Activated T-helper 17 cell treated with anti-CD3 and anti-CD28 coated beads, Interleukin-2, amount 50 U/mL, for 72 hours (primary cell): ENCODE data around the gene KCNJ1. TPM values are rescaled to one million over a fixed set of nuclear protein-coding genes. Genes with fewer than 3 reads are reported as not detected.

Source experiments
- ATAC-seq: fragments of 150-1000 bp; cut with Tn5 transposase; replicated peaks from 2 replicates; pipeline ENCODE4 v1.10.0; 2021; ENCODE audit warnings: mild to moderate bottlenecking, moderate library complexity
- H3K27ac Mint-ChIP-seq: one replicate; pipeline ENCODE4 v1.8.0; 2022; ENCODE audit warnings: mixed read lengths
- H3K27me3 Mint-ChIP-seq: one replicate; pipeline ENCODE4 v1.8.0; 2022; ENCODE audit warnings: mixed read lengths
- H3K36me3 Mint-ChIP-seq: one replicate; pipeline ENCODE4 v1.8.0; 2022; ENCODE audit warnings: low read depth, mild to moderate bottlenecking, mixed read lengths
- H3K4me1 Mint-ChIP-seq: one replicate; pipeline ENCODE4 v1.8.0; 2022; ENCODE audit warnings: mixed read lengths
- H3K4me3 Mint-ChIP-seq: one replicate; pipeline ENCODE4 v1.8.0; 2022; ENCODE audit warnings: mild to moderate bottlenecking, mixed read lengths
- H3K9me3 Mint-ChIP-seq: one replicate; pipeline ENCODE4 v1.8.0; 2022; ENCODE audit warnings: mixed read lengths
- total RNA-seq, 2 donors: library from RNA; stranded (reverse); gene quantifications; one replicate each; pipeline ENCODE4 v1.2.3, GENCODE V29; 2022

KCNJ1 gene
- total RNA-seq, 2 donors from 2014 or later = not detected

DNA sequence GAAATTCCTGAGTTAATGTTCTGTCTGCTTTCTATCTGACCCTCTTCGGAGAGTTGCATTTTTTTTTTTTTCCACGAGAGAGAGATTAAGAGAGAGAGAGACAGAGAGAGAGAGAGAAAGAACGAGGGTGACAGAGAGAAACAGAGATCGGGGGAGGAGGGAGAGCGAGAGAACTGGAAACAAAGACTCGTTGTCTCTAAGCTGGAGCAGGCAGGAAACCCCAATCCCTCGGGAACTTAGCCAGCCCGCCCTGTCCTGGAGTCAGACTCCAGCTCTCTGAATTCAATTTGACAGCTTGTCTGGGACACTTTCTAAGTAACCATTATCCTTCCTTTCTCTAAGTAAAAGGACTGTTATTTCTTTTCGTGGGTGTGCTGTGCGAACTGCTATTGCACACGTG, 76.9 kb downstream of the KCNJ1 start:
- ATAC-seq = no peak
- H3K27me3 Mint-ChIP-seq = no peaks in the 10 kb centered on the region
- H3K36me3 Mint-ChIP-seq = peaks cover 62% of the 10 kb centered on the region
- H3K4me1 Mint-ChIP-seq = peaks cover 5% of the 10 kb centered on the region
- no peak overlapping the region for H3K27ac Mint-ChIP-seq
- no peak overlapping the region for H3K4me3 Mint-ChIP-seq
- no peaks in the 10 kb centered on the region for H3K9me3 Mint-ChIP-seq

DNA sequence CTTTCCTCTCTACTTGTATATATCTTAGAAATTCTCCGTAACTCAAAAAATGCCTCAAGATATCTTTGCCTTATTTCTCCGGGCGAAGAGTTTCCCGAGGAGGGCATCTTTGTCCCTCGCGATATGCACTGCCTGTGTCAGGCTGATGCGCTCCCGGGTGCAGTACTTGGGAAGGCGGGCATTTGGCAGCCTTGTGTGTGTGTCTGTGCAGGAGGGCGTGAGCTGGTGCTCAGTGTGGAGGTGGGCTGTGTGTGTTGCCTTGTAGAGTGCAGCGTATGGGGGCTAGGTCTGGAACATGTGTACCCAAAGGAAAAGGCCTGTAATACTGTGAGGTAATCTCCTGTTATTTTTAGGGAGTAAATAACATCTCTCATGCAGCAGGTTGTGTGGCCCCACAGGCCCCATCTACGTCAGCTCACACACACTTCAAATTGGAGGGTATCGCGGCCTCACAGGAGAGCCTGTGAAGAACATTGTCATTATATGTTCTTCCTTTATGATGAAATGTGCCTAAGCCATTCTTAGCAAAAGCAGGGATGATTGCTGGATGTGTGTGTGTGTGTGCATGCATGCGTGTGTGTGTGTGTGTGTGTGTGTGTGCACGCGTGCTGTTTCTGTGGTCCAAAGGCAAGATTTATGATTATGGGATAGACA, 77.5 kb downstream of the KCNJ1 start:
- H3K27ac Mint-ChIP-seq = peak overlapping the region; percentile 77
- no peak overlapping the region for H3K4me3 Mint-ChIP-seq
- no peaks in the 10 kb centered on the region for H3K9me3 Mint-ChIP-seq
- H3K36me3 Mint-ChIP-seq = peaks cover 68% of the 10 kb centered on the region
- peaks cover 7% of the 10 kb centered on the region for H3K4me1 Mint-ChIP-seq
- no peaks in the 10 kb centered on the region for H3K27me3 Mint-ChIP-seq
- no peak for ATAC-seq

Other genes starting within 250 kb of the KCNJ1 start
- 10 to 100 TPM; 55.6 to 73.4 TPM for gene FLI1, start 173.2 kb downstream of the KCNJ1 start, total RNA-seq
- not detected for gene KCNJ5, start 24.1 kb upstream of the KCNJ1 start, total RNA-seq
- not detected for gene TP53AIP1, start 75.6 kb upstream of the KCNJ1 start, total RNA-seq